HG03565 (cell line): ENCODE measurements around the gene ESYT2.

Experiments used
- ATAC-seq: cut with Tn5 transposase; IDR thresholded peaks from one replicate; pipeline ENCODE4 v1.9.1; 2021; ENCODE audit warnings: mild to moderate bottlenecking, moderate library complexity; ENCODE audit not compliant: unreplicated experiment

ESYT2 gene

DNA sequence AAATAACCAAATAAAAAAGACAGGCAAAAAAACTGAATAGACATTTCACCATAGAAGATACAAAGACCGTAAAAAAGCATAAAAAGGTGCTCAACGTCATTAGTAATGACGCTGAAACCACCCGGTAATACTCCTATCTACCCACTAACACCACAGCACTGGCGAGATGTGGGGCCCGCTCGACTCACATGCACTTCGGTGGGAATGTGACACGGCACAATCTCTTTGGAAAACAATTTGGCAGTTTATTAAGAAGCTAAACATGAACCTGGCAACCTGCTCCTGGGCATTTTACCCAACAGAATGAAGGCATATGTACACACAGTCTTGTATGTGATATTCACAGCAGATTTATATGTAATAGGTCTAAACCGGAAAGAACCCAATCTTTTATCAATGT lies 81.9 kb downstream of the ESYT2 start:
- no peak for ATAC-seq

DNA sequence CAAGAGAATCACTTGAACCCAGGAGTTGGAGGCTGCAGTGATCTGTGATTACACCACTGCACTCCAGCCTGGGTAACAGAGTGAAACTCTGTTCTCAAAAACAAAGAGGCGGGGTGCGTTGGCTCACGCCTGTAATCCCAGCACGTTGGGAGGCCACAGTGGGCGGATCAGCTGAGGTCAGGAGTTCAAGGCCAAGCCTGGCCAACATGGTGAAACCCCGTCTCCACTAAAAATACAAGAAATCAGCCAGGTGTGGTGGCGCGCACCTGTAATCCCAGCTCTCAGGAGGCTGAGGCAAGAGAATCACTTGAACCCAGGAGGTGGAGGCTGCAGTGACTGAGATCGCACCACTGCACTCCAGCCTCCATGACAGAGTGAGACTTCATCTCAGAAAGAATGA lies 82.4 kb downstream of the ESYT2 start:
- no peak for ATAC-seq

GRCh38 chr7:158745057-158745715 lies 84.1 kb downstream of the ESYT2 start:
- ATAC-seq: no peak

DNA sequence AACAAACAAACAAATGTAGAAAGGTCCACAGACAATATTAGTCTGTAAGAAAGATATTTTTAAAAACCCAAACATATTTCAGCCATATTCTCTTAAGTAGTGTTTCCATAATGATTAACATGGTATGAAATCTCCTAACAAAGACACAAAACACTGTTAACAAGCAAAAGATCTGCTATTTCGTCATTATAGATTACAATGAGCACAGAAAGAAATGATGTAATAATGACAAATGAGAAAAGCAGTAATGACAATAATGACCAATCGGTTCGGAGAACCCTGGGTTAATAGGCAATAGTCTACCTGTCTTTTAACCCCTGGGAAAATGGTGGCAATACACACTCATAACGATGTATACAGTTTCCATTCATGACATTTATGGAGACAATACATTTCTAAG lies 85.2 kb downstream of the ESYT2 start:
- ATAC-seq: no peak

GRCh38 chr7:158743219-158743618 lies 86.1 kb downstream of the ESYT2 start:
- no peak for ATAC-seq

DNA sequence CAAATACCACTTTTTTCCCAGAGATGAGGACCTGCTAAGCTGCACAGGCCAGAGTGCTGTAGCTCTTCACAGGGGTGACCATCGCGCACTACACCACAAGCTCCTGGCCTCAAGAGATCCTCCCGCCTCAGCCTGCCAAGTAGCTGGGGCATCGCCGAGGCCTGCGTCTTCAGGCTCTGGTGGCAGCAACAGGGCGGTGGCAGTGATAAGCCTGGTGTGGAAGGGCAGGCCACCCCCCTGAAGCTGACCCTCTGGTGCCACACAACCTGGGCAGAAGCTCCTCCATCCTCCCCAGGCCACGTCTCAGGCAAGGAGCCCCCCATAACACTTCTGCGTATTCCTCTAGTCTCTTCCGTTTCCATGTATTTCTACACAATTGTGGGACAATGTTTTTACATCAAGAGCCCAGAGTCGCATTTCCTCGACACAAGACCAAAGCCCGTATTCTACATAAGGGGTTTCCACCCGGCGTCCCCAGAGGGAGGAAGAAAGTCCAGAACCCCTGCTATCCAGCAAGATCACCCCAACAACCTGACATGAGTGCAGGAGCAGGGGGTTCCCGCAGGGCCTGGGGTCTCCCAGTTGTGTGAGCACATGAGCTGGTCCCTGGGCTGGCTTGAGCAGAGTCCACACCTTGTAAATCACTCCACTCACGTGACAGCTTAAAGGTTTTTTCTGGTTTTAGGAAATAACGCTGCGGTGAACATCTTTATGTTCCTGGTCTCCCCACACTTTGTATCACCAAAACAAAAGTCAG lies 87.1 kb downstream of the ESYT2 start:
- ATAC-seq: no peak

- ATAC-seq: no peak
Measured at GRCh38 chr7:158741294-158741666, 88.0 kb downstream of the ESYT2 start.

GRCh38 chr7:158740657-158741293 lies 88.5 kb downstream of the ESYT2 start:
- ATAC-seq: no peak

- no peak for ATAC-seq
Measured at GRCh38 chr7:158740013-158740656, 89.2 kb downstream of the ESYT2 start.

DNA sequence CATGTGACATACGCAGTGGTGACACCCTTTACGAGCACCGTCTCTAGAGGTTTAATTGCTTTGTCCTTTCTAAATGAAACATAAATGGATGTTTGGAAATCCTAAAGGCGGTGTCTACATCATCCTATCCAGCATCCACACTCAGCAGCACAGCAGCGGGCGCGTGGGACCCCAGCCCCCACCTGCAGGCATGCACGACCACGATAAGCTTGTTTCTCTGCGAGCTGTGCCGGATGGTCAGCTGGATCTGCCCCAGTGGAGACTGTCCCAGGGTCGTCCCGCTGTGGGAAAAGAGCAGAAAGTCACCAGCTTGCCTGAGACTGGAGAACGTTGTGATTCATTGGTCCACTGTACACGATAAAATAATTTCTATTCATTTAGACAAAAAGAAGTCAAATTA lies 90.5 kb downstream of the ESYT2 start:
- no peak for ATAC-seq

DNA sequence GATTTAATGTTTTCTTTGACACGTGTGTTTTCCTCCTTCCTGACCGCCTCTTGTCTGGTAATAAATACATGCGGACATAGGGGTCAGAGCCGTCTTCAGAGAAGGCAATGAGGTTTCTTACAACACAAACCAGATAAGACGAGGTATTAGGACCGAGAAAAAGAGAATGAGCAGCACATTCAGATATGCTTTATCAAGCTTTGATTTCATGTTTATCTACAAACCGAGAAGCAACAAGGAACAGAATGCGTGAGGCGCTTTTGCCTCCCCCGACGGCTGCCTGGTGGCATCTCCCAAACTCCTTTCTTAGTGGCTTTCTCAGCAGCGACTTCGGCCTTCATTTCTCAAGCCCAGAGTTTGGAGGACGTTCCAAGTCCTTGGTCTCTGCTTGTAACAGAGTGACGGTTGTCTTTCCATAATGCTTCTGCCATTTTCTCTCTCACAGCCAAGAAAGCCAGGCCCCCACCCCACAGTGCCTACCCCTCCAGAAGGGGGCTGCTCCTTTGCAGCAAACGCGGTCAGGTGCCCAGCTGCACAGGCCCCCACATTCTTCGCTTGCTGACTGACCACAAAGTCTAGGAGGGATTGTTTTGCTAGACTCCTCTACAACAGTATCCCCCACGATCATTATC lies 92.1 kb downstream of the ESYT2 start:
- ATAC-seq: no peak

DNA sequence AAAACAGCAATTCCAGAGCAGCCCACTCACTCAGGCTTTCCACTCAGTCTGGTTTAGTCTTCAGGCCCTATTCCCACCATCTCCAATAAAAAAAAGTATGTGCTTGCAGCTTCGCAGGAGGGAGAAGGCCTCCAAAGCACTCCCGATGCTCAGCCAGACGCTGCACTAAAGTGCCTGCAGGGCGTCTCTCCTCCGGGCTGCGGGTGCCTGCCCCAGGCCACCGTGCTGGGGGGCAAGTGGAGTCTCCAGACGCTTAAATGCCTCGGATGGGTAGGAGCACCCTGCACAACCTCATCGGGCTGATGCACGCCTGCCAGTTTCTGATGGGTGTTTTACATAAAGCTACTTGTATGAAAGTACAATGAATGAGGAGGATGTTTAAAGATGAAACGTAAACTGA lies 93.4 kb downstream of the ESYT2 start:
- ATAC-seq: no peak

GRCh38 chr7:158734861-158735260 lies 94.4 kb downstream of the ESYT2 start:
- no peak for ATAC-seq

DNA sequence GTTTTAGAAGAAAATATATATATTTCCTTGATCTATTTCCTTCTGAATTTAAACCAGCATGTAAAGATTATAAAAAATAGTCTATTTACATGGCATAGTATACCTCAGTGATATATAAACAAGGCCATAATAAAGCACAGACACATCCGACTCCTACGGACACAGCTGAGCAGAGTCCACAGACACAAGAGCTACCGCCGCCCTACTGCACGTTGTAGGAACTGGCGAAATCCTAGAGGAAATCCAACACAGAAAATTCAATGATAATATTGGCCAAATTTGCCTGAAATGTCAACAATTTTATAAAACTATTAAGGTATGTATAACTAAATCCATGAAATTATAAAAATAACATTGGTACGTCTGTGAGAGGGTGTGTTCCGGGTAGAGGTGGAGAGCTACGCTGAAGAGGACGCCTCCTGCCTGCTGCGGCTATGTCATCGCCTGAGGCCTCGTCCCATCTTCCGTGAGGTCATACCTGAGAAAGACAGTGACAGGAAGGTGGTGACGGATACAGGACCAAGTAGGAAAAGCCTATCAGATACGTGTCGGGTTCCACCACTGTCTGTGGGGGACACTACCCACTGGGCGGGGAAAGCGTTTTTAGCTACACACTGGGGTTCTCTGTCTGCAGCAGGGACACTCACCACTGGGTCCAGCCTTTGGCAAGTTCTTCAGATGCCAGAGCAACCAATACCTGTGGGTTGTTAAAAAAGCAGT lies 95.4 kb downstream of the ESYT2 start:
- ATAC-seq: no peak

GRCh38 chr7:158733220-158733519 lies 96.1 kb downstream of the ESYT2 start:
- ATAC-seq: no peak

DNA sequence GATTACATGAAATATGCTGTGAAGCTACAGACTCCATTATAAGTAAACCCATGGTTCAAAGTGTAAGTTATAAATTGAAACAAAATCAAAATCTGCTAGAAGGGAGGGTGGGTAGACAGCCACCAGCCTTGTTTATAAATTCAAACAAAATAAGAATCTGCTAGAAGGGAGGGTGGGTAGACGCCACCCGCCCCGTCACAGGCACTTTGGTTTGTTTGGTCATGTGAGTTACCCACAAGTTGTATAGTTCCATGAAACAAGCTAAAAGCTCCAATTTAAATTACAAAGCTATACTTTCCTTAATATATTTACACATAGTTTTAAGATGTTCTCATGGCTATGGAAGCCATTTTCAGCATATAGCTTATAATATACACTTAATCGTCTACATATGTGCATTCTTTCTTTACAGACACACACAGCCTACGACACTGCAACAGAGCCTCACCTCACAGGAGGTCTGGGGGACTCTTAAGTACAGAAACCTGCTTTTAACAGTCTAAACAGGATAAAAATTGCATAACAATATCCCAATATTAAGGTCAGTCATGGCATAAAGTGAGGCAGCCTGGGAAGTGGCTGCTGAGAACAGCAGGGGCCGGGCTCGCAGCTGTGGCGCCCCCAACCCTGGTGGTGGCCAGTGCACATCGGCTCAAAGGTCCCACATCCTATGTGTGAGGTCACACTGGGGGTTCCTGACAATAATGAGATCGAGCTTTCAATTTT lies 96.7 kb downstream of the ESYT2 start:
- ATAC-seq: no peak

DNA sequence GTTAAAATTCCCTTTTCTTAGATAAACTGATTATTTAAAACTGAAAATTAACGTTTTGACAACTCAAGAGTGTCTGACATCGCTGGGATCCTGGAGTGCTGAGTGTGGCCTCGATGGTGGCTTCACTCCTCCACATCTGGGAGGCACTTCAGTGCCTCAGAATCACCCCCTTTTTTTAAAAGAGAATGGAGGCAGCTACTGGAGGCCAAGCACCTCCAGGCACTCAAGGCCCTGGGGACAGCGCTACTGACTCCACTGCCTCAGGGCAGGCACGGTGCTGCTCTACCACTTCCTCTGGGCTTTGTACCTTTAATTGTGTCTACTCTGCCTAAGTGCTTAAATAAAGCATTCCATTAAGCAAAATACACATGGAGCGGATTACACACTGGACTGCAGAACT lies 97.5 kb downstream of the ESYT2 start:
- no peak for ATAC-seq

- no peak for ATAC-seq
Measured at GRCh38 chr7:158730383-158731346, 98.6 kb downstream of the ESYT2 start.
